D721Med (cell line): ENCODE data around the gene ALOXE3.

Experiments used
- DNase-seq: peaks from one replicate; pipeline ENCODE4 v3.0.0; 2011; ENCODE audit warnings: low spot score; ENCODE audit not compliant: insufficient read length
- FAIRE-seq: peaks from 2 replicates; lab custom pipeline; 2011; peaks lifted over from hg19 to GRCh38; lab: Jason Lieb, UNC
- TF ChIP-seq, protein P1 (sequence below): IDR thresholded peaks from 2 replicates; pipeline ENCODE4 v1.5.1; 2012; ENCODE audit warnings: mild to moderate bottlenecking, control low read depth; ENCODE audit not compliant: insufficient read depth; ENCODE audit errors: missing control alignments

Gene ALOXE3

DNA sequence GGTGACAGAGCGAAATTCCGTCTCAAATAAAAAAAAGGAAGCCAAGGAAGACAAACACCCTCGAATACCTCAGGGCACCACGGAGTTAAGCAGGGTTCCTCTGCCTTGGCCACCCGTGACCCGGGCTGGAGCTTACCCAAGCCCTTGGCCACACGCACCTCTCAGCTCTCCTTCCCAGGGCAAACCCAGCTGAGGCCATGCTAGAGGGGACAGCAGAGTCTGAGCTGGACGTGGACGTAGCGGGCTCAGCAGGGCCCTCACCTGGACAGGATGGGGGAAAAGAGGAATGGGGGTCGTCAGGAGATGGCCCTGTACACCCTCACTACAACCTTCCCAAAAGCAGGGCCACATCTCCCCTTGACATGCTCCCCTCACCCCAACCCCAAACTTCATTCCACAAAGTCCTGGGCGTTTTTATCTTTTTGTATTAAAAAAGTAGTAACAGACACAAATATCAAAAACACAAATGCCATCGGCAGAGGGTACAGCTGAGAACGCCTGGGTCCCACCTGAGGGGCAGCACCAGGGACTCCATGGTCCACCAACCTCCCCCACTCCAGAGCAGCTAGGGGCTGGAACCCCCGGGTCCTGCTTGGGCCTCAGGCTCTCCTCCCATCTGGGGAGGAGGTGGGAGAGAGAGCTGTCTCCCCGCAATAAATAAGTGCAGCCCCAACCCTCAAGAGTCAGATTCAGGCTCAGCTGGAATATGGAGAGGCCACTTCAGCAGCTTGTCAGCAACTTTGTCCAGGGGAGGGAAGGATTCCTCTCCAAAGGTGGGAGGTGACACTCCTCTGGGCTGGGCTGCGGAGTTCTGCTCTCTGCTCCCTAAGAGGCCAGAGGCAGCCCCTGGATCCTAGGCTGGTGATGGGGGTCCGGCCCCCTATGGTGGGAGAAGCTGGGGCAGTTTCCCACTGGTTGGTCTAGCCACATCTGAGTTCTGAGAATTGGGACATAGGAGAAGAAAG is 22.0 kb upstream of the ALOXE3 start:
- DNase-seq, result no peak
- TF ChIP-seq, protein P1, sequence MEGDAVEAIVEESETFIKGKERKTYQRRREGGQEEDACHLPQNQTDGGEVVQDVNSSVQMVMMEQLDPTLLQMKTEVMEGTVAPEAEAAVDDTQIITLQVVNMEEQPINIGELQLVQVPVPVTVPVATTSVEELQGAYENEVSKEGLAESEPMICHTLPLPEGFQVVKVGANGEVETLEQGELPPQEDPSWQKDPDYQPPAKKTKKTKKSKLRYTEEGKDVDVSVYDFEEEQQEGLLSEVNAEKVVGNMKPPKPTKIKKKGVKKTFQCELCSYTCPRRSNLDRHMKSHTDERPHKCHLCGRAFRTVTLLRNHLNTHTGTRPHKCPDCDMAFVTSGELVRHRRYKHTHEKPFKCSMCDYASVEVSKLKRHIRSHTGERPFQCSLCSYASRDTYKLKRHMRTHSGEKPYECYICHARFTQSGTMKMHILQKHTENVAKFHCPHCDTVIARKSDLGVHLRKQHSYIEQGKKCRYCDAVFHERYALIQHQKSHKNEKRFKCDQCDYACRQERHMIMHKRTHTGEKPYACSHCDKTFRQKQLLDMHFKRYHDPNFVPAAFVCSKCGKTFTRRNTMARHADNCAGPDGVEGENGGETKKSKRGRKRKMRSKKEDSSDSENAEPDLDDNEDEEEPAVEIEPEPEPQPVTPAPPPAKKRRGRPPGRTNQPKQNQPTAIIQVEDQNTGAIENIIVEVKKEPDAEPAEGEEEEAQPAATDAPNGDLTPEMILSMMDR, result no peak
- FAIRE-seq, result no peak

DNA sequence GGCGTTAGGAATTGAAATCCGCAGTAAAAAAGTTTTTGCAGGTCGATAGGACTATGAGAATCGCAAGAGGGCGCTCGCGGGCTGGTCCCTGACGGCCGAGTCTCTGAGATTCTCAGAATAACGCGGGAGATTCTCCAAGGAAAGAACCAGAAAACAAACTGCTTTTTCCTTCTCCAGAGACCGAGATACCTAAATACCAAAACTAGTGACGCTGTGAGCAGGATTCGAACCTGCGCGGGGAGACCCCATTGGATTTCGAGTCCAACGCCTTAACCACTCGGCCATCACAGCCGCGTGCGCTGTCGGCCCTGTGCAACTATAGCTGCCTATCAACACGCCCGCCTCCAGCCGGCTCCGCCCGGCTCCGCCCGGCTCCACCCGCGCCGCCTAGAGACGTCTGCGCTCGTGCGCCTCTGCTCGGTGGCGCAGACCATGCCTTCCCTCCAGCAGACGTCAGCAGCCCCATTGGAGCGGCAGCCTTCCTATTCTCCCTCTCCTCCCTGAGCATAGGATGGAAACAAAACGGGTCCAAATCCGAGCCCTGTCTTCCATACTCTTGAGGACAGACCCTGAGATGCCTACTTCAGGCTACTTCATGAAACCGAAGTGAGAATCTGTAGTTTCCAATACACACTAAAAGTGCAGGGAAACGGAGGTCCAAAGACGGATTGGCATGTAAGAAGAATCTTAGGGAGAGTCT is 20.5 kb upstream of the ALOXE3 start:
- TF ChIP-seq, protein P1, result peak; percentile 43
- FAIRE-seq (no peak), DNase-seq (no peak)

DNA sequence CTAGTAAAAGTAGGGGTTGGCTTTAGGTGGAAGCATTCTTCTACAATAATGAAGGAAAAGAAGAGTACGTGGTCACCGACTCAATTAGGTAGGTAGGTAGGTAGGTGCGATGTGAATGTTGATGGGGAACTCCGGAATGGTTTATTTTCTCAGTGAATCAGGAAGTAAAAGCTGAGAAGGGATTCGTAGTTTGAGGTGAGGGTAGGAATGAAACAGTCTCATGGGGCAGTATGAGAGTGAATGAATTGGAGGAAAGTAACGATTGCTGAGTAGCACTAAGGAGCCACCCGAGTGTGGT is 20.0 kb upstream of the ALOXE3 start:
- DNase-seq (no peak), FAIRE-seq (no peak)
- TF ChIP-seq, protein P1, result no peak

DNA sequence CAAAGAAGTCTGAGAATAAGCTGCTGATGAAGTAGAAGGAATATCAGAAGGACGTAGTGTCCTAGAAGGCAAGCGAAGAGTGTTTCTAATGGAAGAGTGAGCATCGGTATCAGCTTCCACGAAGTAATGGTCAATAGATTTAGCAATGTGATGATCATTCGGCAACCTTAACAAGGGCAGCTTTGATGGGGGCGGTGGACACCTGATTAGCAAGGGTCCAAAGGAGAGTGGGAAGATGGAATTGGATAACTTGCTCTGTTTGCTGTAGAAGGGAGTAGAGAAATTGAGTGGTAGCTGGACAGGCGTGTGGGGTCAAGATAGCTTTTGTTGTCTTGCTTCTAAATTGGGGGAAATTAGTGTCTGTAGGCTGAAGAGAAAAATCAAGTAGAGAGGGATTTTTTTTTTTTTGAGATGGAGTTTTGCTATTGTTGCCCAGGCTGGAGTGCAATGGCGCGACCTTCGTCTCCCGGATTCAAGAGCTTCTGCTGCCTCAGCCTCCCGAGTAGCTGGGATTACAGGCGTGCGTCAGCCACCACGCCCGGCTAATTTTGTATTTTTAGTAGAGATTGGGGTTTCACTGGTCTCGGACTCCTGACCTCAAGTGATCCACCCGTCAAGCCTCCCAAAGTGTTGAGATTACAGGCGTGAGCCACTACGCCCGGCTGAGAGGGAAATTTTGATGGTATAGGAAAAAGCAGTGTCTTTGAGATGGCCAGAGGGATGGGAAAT is 19.5 kb upstream of the ALOXE3 start:
- DNase-seq, result no peak
- TF ChIP-seq, protein P1, result no peak
- no peak for FAIRE-seq

DNA sequence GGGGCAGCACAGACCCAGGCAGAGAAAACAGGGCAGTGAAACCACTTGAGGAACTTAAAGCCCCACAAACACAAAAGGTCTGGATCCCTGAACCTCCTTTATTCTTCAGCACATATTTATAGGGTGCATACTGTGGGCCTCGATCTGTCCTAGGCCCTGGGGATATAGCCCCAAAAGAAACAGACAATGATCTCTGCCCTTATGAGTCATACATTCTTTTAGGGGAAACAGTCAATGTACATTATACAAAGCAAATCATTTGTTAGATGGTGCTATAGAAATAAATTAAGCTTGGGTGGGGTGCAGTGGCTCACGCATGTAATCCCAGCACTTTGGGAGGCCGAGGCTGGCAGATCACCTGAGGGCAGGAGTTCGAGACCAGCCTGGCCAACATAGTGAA is 15.6 kb upstream of the ALOXE3 start:
- DNase-seq, result no peak
- TF ChIP-seq, protein P1, result no peak
- FAIRE-seq, result no peak

DNA sequence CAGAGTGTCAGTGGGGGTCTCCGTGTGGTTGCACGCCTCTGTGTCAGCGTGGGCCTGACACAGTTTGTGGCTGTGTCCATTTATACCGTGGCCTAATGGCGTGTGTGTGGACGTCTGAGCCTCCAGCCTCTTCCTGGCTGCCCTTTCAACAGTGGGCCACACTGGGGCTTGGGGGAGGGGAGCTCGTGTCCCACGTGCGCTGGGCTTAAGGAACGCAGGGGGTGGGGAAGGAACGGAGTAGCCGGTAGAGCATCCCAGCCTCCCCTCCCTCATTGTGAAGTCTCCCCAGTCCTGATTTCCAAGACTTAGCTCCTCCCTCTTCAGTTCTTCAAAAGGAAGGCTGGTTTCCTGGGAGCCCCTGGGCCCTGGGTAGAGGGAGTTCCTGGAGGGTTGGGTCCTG is 15.1 kb upstream of the ALOXE3 start:
- FAIRE-seq, result no peak

More for the DNA sequence above, 15.1 kb upstream of the ALOXE3 start:
- no peak for DNase-seq
- TF ChIP-seq, protein P1, result no peak
